GM12874 (cell line): Measurements from ENCODE around the gene KDM4D.

ENCODE experiments used
- TF ChIP-seq, protein P1 (sequence below): IDR thresholded peaks from 2 replicates; pipeline ENCODE4 v1.5.1; 2011; ENCODE audit warnings: low read depth, mild to moderate bottlenecking, control low read depth, low read length, moderate library complexity; ENCODE audit not compliant: insufficient read depth

Gene KDM4D

DNA sequence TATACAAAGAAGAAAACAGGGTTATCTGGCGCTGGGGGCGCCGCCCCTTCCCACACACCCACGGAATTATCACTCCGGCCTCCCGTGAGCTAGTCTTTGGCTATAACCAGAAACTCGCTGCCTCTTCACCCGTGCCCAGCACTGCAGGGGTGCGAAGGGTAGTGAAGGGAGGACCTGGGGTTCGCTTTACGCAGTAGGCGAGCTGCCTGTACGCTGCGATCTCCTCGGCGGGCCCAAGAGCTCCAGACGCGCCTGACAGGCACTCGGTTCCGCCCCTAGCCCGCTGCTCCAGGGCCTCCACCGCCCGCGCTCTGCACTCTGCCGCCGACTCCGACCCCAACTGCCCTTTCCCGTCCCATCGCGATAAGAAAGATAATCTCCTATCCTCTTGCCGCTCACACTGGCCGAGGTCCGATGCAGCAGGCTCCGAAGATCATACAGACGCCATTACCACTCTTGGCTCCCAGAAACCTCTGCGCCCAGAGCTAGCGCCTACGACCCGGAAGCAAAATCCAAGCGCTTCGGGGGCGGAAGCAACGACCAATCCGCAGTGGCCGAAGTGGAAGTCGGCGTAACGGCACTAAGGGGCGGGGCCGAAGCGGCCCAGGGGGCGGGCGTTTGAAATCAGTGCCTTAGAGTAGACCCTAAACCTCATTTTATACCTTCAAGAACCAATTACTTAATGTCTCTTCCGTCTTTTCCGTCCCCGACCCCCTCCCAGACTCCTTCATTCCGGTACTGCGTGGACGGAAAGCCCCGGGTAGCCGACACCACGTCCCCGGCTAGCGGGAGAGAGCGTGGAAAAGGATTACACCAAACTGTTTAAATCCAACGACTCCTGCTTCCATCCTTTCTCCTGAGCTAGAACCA is at the start of gene KDM4D, which contains the start of gene CWC15:
TSS of gene KDM4D (plus strand) at position 611 of the 870 bp plus-strand sequence. CDS start 23,664 bp downstream, outside the sequence.
TSS of gene CWC15 (minus strand) at position 458 of the 870 bp plus-strand sequence. CDS start 1,371 bp downstream, outside the sequence.
- TF ChIP-seq, protein P1, sequence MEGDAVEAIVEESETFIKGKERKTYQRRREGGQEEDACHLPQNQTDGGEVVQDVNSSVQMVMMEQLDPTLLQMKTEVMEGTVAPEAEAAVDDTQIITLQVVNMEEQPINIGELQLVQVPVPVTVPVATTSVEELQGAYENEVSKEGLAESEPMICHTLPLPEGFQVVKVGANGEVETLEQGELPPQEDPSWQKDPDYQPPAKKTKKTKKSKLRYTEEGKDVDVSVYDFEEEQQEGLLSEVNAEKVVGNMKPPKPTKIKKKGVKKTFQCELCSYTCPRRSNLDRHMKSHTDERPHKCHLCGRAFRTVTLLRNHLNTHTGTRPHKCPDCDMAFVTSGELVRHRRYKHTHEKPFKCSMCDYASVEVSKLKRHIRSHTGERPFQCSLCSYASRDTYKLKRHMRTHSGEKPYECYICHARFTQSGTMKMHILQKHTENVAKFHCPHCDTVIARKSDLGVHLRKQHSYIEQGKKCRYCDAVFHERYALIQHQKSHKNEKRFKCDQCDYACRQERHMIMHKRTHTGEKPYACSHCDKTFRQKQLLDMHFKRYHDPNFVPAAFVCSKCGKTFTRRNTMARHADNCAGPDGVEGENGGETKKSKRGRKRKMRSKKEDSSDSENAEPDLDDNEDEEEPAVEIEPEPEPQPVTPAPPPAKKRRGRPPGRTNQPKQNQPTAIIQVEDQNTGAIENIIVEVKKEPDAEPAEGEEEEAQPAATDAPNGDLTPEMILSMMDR = no peak

DNA sequence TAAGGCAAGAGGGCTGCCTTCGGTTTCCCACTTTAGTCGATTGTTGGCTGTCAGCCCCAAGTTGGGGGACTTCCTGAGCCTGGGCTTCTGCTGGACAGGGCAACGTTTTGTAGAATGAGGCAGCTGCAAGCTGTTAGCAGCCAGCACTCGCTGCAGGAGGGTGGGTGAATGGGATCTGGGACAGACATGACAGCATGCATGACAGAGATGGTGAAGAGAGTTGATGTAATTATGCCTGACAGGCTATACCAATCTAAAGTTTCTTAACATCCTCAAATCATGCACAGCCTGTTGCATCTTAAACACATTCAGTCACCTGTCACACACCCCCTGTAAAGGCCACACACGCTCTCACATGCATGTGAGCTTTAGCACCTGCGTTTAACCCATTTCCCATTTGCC is 49.3 kb upstream of the KDM4D start:
- TF ChIP-seq, protein P1 = no peak

DNA sequence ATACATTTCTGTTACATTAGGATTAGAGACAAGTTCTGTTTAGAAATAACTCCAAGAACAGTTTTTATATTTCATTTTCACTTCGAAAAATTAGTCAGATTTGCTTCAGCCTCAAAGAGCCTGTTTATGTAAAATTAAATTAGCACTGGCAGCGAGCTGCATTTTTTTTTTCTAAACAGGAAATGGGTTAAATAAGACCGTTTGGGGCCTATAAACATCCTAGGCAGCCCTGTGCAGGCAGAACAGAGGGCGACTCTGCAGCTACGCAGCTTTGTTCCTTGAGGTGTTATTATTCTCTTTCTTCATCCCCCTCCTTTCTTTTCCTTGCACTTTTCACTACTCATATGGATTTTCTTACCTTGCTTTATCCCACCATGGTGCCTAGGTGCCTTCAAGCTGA is 48.9 kb upstream of the KDM4D start:
- TF ChIP-seq, protein P1 = no peak

DNA sequence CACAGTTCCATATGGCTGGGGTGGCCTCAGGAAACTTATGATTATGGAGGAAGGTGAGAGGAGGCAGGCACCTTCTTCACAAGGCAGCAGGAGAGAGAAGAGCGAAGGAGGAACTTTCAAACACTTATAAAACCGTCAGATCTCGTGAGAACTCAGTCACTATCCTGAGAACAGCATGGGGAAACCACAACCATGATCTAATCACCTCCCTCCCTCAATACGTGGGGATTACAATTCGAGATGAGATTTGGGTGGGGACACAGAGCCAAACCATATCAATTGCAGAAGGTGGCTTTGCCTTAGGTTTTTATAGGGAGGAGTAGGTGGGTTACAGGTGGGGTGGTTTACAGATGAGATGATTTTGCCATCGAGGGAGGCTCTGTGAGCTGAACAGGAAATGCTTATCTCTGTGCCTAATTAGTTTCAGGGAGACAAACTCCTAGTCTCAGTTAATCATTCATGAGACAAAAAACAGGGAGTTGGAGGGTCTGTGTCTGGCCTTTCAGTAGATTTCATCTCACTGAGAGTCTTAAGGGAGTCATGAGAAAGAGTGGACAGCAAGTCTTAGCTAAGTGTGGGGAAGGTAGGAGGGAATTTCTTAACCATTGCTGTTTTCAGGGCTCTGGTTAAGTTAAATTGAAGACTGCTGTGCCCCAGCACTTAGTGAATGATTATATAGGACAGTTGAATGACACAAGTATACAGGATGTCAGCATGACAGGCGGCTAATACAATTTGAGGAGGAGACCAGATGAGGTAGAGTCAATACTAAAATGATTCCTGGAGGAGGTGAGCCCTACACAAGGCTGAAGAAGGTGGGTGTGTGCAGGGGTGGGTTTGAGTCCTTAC is 47.9 kb upstream of the KDM4D start:
- TF ChIP-seq, protein P1 = no peak

DNA sequence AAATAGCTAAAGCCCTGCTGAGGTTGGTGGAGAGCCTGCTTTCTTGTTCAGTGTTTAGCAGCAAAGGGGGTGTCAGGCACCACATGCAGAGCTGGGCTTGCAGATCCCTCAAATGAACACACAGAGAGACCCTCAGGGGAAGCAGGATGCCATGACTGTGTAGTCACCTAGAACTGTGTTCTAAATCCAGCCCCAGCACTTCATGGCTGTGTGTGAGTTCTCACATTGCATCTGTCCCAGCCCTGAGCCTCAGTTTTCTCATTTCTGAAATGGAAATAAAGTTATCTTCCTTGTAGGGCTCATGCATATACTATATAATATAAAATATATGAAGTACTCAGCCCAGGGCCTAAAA is 47.3 kb upstream of the KDM4D start:
- TF ChIP-seq, protein P1 = no peak

DNA sequence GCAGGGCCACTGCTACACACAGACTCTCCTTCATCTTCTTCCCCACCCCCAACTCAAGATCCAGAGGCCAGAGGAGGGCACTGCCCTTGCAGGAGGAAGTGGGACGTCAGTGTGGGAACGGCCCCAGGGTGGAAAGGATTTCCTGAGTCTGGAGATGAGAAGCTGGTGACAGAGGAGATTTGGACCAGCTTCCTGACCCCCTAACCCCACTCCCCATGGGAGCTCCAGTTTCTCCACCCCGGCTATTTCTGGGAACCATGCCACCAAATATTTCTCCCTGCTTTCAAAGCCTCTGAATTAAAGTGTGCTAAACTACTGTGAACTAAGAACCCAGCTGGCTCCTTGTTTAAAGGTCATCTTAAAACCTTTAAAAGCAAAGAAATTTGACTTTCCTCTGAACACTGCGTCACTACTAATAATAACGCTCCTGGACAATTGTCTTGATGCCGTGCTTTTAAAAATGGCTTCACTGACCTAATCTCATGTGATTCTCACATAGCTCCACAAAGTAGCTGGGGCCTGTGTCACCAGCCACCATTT is 46.7 kb upstream of the KDM4D start:
- TF ChIP-seq, protein P1 = no peak
